Muscle of back (tissue), 11 donors: Measurements from ENCODE around the gene IQSEC1. TPM values are rescaled to one million over a fixed set of nuclear protein-coding genes. Genes with fewer than 3 reads are reported as not detected.

ENCODE experiments used
- DNase-seq, 3 donors: peaks; one replicate each; pipeline versions ENCODE4 v3.0.0 to v3.0.0-alpha.2; 2013
- polyA plus RNA-seq, 10 donors: library from polyadenylated mRNA; unstranded; fragments of 120-200 nt; gene quantifications; one replicate each; pipeline ENCODE4 v1.2.1, GENCODE V29; 2013; ENCODE audit not compliant: insufficient read length in 10 of 10

The IQSEC1 gene
- polyA plus RNA-seq, 10 donors, result 35.2 to 45.2 (median 40.9) TPM

GRCh38 chr3:13108861-13109260, 35.6 kb upstream of the IQSEC1 start:
- no peak for DNase-seq

DNA sequence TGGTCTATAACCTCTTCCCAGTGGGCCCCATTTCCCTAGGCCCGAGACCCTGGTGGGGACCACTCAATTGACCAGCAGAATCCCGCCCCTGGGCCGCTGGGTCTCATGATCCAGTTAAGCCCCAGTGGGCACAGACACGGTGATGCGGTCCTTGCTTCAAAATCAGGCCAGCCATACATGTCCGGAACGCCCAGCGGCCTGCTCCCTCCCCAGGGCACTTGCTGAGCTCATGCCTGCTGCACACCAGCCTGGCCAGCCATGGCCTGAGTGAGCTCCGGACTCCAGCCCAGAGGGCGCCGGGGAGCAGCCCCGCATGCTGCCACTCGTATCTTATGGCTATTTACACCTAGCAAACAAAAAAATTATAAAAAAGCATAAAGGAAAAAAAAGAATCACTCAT, 34.4 kb upstream of the IQSEC1 start:
- DNase-seq, result no peak

DNA sequence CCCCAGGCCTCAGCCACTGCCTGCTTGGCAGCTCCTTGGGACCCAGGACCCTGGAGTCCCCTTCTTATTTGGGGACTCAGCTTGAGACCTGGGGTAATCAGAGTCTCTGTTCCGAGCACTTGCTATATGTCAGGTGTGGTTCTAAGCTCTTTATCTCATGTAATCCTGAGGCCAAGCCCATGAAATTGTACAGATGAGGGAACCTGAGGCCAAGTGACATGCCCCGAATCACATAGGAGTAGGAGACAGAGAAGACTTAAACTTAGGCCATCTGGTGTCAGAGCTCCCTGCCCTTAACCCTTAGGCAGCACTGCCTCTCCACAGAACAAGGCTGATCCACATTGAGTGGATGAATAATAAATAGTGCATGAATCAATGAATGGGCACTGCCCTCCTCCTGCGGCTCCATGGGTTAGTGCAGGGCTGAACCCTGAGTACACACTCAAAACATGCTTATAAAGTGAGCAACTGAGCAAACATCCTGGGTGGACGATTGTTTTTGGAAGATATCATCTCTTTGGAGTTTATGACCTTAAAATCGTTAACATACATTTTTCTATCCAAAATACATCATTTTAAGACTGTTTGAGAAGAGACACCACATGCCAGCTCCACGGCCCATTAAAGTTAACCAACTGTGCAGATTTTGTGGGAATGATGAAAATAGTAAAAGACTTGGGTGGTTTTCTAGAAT, 33.2 kb upstream of the IQSEC1 start:
- no peak for DNase-seq

DNA sequence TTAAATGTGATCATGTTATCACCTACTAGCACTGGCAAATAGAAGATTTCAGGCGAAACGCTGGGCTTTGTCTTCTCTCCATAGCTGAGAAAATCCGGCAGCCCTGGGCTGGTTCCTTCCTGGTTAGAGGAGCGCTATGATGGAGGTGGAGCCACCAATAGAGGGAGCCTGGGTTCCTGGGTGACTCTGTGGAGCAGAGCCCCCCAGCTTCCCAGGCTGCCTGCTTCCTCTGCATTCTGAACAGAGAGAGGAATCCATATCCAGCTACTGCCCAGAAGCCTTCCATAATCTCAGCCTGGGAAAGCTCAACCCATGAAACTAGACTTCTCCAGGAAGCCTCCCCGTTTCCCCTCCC, 32.6 kb upstream of the IQSEC1 start:
- DNase-seq, result no peak

DNA sequence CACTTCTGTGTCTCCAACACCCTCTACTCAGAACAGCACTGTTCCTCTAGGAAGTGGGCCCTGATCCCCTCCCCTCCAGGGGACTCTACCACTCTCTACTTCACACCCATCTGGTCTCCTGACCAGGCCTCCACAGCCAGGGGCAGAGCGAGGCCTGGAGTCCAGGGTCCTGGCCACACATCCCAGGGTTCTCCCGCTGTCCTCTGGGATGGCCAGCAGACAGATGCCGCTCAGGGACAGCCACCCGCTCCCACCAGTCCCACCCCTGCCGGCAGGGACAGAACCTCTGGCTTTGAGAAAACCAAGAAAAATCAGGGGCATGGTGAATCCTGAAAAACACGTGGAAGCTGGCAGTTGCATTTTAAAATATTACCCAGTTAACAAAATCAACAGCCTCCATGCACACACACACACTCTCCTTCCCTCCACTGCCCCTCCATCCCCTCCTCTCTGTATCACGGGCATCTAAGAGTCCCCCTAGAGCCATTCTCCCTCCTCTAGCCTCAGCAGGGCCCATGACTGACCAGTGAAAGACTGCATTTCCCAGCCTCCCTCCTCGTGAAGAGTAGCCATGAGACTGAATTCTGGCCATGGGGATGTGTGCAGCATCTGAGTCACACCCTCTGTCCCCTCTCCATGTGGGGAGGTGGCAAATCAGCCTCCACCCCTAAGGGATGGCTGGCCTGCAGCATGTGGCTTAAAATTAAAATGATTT, 32.1 kb upstream of the IQSEC1 start:
- DNase-seq, result no peak

GRCh38 chr3:13104511-13104910, 31.3 kb upstream of the IQSEC1 start:
- DNase-seq, result no peak

GRCh38 chr3:13103416-13104058, 30.3 kb upstream of the IQSEC1 start:
- DNase-seq, result no peak

DNA sequence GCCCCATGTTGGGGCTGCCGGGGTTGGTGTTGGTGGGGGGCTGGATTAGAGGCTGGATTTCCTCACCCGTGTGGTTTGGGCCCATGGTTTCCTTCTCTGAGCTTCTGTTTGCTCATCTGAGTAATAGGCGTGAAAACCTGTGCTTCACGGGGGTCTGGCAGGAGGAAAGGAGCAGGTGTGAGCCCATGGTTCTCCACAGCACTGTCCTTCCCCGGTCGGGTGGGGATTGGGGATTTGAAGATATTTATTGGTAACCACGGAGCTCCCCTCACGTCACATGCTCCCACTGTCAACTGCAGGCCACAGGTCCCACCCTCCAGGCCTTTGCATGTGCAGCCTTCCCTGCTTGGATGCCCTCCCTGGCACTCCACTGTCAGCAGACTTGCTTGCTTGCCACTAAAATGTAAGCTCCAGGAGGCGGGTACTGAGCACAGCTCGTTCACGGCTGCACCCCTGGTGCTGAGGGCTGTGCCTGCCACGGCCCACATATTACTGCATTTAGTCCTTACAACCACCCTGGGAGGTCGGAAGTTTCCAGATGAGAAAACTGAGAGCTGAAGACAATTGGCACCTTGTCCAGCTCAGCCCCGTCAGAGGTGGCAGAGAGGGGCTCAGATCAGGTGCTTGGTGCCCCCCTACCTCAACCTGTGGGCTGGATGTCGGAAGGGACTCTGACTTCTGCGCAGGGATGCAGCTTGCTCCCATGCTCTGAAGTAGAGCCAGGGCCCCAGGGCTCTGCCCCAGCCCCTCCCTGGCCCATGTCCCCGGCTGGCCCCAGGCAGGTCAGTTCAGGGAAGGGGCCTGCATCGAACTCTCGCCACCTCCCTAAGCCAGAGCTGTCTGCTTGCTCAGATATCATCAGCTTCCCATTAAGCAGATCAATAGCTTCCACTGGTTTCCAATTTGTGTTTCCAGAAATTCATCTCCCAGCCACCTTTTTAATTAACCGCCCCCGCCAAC, 29.4 kb upstream of the IQSEC1 start:
- no peak for DNase-seq

- no peak for DNase-seq
Observed at GRCh38 chr3:13099707-13100106, 26.5 kb upstream of the IQSEC1 start.

DNA sequence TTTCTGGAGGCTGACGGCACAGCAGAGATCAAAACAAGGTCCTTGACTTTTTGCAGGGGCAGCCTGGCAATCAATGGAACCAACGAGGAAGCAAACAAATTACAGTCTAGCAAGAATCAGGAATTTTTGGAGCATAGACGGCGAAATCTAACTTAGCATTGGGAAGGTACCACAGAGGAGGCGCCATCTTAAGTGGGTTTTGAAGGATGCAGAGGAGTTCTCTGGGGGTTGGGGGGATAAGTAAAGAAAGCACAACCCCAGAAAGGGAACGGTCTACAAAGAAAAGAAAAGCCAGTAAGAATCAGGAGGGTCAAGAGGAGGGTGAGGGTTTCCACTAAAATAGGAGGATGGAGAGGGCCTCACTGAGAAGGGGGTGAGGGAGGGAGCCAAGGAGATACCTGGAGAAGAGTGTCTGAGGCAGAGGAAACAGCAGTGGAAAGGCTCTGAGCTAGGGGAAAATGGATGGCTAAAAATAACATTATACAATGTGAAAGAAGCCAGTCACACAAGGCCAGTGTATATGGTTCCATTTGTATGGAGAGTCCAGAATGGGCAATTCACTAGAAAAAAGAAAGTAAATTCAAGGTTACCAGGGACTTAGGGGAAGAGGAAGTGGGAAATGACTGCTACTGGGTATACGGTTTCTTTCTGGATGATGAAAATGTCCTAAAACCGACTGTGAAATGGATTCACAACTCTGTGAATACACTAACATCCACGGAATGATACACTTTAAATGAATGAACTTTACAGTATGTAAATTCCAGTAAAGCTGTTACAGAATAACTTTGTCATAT, 25.2 kb upstream of the IQSEC1 start:
- DNase-seq, result no peak

- no peak for DNase-seq
Observed at GRCh38 chr3:13096356-13096755, 23.1 kb upstream of the IQSEC1 start.

DNA sequence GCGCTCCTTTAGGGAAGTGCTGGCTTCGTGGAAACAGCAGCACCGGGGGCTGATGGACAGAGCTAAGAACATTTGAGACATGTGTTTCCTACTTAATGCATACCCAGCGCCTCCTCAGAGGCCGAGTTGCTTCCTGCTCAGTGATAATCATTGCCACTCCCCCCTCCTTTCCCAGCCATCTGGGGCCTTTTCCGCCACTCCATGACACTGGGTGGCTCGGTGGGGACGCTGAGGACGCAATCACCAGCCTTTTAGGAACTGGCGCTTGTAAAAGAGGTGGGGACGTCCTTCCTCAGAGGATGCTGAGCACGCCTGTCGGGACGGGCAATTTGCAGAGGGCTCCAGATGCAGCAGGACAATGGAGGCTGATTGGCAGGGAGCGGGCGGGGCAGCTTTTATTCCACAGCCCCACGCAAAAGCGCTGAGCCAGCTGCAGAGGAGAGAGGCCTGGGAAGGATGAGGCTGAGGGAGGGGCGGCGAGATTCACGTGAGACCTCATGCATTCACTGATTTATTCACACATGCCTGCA, 22.2 kb upstream of the IQSEC1 start:
- DNase-seq, result peak in 1 of 3 donors; percentile 35

DNA sequence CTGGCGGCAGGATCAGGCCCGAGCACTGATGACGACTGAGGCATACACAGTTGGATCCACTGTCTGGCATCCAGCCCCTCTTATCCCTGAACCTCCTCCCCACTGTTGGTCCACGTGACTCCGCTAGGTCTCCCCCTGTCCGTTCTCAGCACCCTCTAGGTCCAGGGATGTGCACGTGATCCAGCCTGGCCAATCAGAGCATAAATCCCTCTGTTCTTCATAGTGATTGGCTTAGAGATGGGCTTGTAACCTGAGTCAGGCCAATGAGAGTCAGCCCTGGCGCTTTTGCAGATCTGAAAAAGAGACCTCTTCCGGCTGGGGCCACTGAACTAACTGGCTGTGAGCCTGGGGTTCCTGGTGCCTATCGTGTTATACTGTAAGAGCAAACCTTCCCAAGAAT, 20.5 kb upstream of the IQSEC1 start:
- no peak for DNase-seq

GRCh38 chr3:13092621-13093617, 19.7 kb upstream of the IQSEC1 start:
- DNase-seq, result no peak

GRCh38 chr3:13091898-13092611, 18.8 kb upstream of the IQSEC1 start:
- DNase-seq, result peak; percentile 47 to 84 (median 80)

DNA sequence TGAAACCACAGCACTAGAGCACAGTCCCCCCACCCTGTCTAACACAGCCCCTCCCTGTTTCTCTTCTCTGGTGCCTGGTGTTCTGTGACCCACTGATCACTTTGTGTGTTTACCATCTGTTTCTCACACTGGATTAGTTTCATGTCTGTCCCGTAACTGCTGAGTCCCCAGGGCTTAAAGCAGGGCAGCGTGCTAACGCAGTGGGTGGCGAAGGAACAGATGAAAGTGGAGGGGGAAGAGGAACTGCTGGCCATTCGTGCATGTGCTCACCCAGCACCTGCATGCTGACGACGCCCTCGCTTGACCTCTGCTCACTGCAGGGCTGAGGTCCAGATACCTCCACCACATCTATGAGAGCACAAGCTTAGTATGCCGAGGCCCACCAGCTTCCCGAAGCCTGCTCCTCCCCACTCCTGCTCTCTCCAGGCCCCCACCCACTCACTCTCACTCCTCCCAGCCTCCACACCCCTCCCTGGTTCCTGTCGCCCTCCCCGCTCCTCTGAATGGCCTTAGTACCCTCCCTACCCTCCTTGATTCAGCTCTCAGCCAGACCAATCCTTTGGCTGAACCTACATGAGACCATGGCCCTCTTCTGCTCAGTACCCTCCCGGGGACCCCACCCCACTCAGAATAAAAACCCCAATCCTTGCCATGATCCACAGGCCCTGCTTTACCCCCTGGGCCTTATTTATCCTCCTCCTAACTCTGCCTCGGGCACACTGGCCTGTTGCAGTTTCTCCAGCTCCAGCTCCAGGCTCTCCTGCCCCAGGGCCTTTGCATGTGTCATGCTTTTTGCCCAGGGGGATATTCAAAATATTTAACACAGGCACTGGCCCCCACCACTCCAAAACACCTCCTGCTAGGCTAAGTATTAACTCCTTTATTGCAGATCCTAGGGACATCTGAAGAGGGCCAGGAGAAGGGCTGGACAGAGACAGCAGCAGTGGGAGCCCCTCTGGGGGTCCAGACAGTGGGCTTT, 15.1 kb upstream of the IQSEC1 start:
- no peak for DNase-seq

DNA sequence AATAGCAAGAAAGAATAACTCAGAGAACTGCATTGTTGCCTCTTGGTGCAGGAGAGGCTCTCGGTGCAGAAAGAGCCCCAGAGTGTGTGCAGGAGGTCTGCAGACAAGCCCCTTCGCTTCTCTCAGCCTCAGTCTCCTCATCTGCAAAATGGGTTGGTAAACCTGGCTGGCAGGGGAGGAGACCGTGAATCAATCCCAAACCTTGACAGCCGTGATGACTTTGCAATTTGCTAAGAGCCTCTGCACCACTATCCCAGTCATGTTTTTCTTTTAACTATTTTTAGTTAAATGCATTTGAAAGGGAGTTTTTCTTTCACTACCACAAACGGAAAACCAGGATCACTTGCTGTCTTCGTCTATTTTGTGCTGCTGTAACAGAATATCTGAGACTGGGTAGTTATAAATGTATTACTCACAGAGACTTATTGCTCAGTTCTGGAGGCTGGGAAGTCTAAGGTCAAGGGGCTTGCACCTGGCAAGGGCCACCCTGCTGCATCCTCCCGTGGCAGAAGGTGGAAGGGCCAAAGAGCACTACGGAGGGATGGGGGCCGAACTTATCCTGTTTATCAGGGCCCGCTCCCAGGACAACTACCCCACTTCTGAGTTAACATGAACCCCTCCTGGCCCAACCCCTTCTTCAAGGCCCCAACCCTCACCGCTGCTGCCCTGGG, 14.2 kb upstream of the IQSEC1 start:
- DNase-seq, result no peak
